ENCODE data around the gene FRAS1.

- TF ChIP-seq U2AF2 (optimal IDR thresholded peaks at IDR 0.05; ENCODE audit: low read depth, low read length): no peak
- TF ChIP-seq HMGXB4 (CRISPR knock-in tag; IDR thresholded peaks at IDR 0.05): no peak
- no peak for TF ChIP-seq RFX1 (IDR thresholded peaks at IDR 0.05)
- TF ChIP-seq CTCF (IDR thresholded peaks at IDR 0.05 in 2 of 3, conservative IDR thresholded peaks at IDR 0.05 in 1 of 3; ENCODE audit: insufficient read depth in 2 of 3, low read depth in 1 of 3, low read length in 3 of 3): no peak
These were observed 286.6 kb downstream of the FRAS1 start for GRCh38 chr4:78343682-78344081.
